Left ventricle myocardium superior (tissue), 1 donor: ENCODE measurements around the gene SAMD4A. TPM values are rescaled to one million over a fixed set of nuclear protein-coding genes. Genes with fewer than 3 reads are reported as not detected.
A peak's percentile ranks its signal among the peaks of the same experiment; 100 is the strongest.

Experiments used
- ATAC-seq: fragments of 200-7000 bp; cut with Tn5 transposase; one replicate; pipeline ENCODE4 v1.9.1; 2020; ENCODE audit warnings: mild to moderate bottlenecking, moderate library complexity
- DNase-seq: peaks from one replicate; pipeline ENCODE4 v3.0.0-alpha.2; 2020
- intact Hi-C: fragments of 100-400 bp; cut with micrococcal nuclease; formaldehyde crosslinking; loops from one replicate; pipeline ENCODE4 v1.11.0; 2022
- total RNA-seq: library from RNA; stranded (reverse); fragmentation: NEBNext Ultra II Directional; extraction: Animal tissue kit (Norgen Biotek cat#: 25700); gene quantifications from one replicate; pipeline ENCODE4 v1.2.1, GENCODE V29; 2021
- donor health status: DM: no; HTN: yes; CAD: no; lungs with severe emphysema.

SAMD4A gene
- total RNA-seq, 1 donor from 2014 or later: 150 TPM

- intact Hi-C loops: no loop called here
- DNase-seq (peak; percentile 43), ATAC-seq (peak; percentile 11)
Measured at GRCh38 chr14:54673193-54674045, 106.5 kb downstream of the SAMD4A start.

- no peak for ATAC-seq
- intact Hi-C loops: no loop called here
- DNase-seq: no peak
Measured at GRCh38 chr14:54674046-54674741, 107.3 kb downstream of the SAMD4A start.

- peak; percentile 58 for ATAC-seq
- DNase-seq: no peak
- intact Hi-C loops: no loop called here
Measured at GRCh38 chr14:54675236-54676128, 108.6 kb downstream of the SAMD4A start.

GRCh38 chr14:54676812-54677708, 110.1 kb downstream of the SAMD4A start:
- no peak for DNase-seq
- ATAC-seq: peak; percentile 58
- intact Hi-C loops: no loop called here

GRCh38 chr14:54680651-54681050, 113.7 kb downstream of the SAMD4A start:
- intact Hi-C loops: loop anchor here (5.0 kb wide), 1 partner anchor 33 kb away; no protein-coding TSS in a partner anchor
- no peak for ATAC-seq
- DNase-seq: no peak

- DNase-seq (no peak), ATAC-seq (no peak)
- intact Hi-C loops: loop anchor here (5.0 kb wide), 1 partner anchor 35 kb away; no protein-coding TSS in a partner anchor
Measured at GRCh38 chr14:54681811-54682261, 114.9 kb downstream of the SAMD4A start.

GRCh38 chr14:54682578-54682977, 115.7 kb downstream of the SAMD4A start:
- intact Hi-C loops: loop anchor here (5.0 kb wide), 1 partner anchor 35 kb away; no protein-coding TSS in a partner anchor
- ATAC-seq: no peak
- no peak for DNase-seq

GRCh38 chr14:54683882-54684794, 117.2 kb downstream of the SAMD4A start:
- intact Hi-C loops: loop anchor here (5.0 kb wide), 1 partner anchor 37 kb away; no protein-coding TSS in a partner anchor
- no peak for ATAC-seq
- peak; percentile 52 for DNase-seq

GRCh38 chr14:54685286-54685845, 118.4 kb downstream of the SAMD4A start:
- no peak for DNase-seq
- ATAC-seq: no peak
- intact Hi-C loops: no loop called here

GRCh38 chr14:54686219-54686870, 119.4 kb downstream of the SAMD4A start:
- ATAC-seq: peak; percentile 76
- DNase-seq: no peak
- intact Hi-C loops: no loop called here

- intact Hi-C loops: no loop called here
- DNase-seq (peak; percentile 42), ATAC-seq (peak; percentile 66)
Measured at GRCh38 chr14:54686871-54687749, 120.2 kb downstream of the SAMD4A start.

GRCh38 chr14:54687750-54688119, 120.8 kb downstream of the SAMD4A start:
- intact Hi-C loops: no loop called here
- ATAC-seq (peak; percentile 50), DNase-seq (peak; percentile 46)

GRCh38 chr14:54688229-54688628, 121.3 kb downstream of the SAMD4A start:
- ATAC-seq (no peak), DNase-seq (no peak)

GRCh38 chr14:54689928-54690327, 123.0 kb downstream of the SAMD4A start:
- ATAC-seq (no peak), DNase-seq (no peak)
- intact Hi-C loops: loop anchor here (5.0 kb wide), 2 partner anchors 82 to 128 kb away; no protein-coding TSS in a partner anchor

More at GRCh38 chr14:54688229-54688628, 121.3 kb downstream of the SAMD4A start:
- intact Hi-C loops: no loop called here

- no peak for DNase-seq
- ATAC-seq: no peak
- intact Hi-C loops: loop anchor here (5.0 kb wide), 2 partner anchors 81 to 129 kb away; no protein-coding TSS in a partner anchor
Measured at GRCh38 chr14:54690887-54691286, 124.0 kb downstream of the SAMD4A start.
